Measurements from ENCODE around the gene SLC39A8.

The SLC39A8 gene

GRCh38 chr4:102321260-102321995 is 23.9 kb downstream of the SLC39A8 start:
- Histone ChIP-seq H3K9ac (ENCODE audit: low read depth in 1 of 2, low read length in 2 of 2) (no peak overlapping the region), H3K4me1 (ENCODE audit: control insufficient read depth in 2 of 2, insufficient read depth in 2 of 2, low read length in 2 of 2) (peaks cover 0 to 11% of the 10 kb centered on the region in 2 donors), H3K4me3 (ENCODE audit: low read length in 2 of 2) (no peak overlapping the region), H3K36me3 (ENCODE audit: control insufficient read depth in 2 of 2, insufficient read depth in 2 of 2, low read length in 2 of 2) (peaks cover 0 to 4% of the 10 kb centered on the region in 2 donors), H3K9me3 (ENCODE audit: control insufficient read depth in 2 of 2, low read length in 2 of 2) (no peaks in the 10 kb centered on the region), H3K27ac (ENCODE audit: low read depth in 2 of 2, low read length in 2 of 2) (no peak overlapping the region), H3K27me3 (ENCODE audit: control insufficient read depth in 2 of 2, insufficient read depth in 2 of 2, low read length in 2 of 2) (no peaks in the 10 kb centered on the region)

GRCh38 chr4:102319594-102319993 is 25.7 kb downstream of the SLC39A8 start:
- Histone ChIP-seq H3K27ac (ENCODE audit: low read depth in 2 of 2, low read length in 2 of 2) (no peak overlapping the region), H3K4me1 (ENCODE audit: control insufficient read depth in 2 of 2, insufficient read depth in 2 of 2, low read length in 2 of 2) (peaks cover 0 to 11% of the 10 kb centered on the region in 2 donors), H3K36me3 (ENCODE audit: control insufficient read depth in 2 of 2, insufficient read depth in 2 of 2, low read length in 2 of 2) (peaks cover 0 to 5% of the 10 kb centered on the region in 2 donors), H3K9me3 (ENCODE audit: control insufficient read depth in 2 of 2, low read length in 2 of 2) (no peaks in the 10 kb centered on the region), H3K4me3 (ENCODE audit: low read length in 2 of 2) (no peak overlapping the region), H3K27me3 (ENCODE audit: control insufficient read depth in 2 of 2, insufficient read depth in 2 of 2, low read length in 2 of 2) (no peaks in the 10 kb centered on the region), H3K9ac (ENCODE audit: low read depth in 1 of 2, low read length in 2 of 2) (no peak overlapping the region)

GRCh38 chr4:102318526-102318925 is 26.8 kb downstream of the SLC39A8 start:
- Histone ChIP-seq H3K27ac (ENCODE audit: low read depth in 2 of 2, low read length in 2 of 2) (no peak overlapping the region), H3K4me3 (ENCODE audit: low read length in 2 of 2) (no peak overlapping the region), H3K9ac (ENCODE audit: low read depth in 1 of 2, low read length in 2 of 2) (no peak overlapping the region), H3K36me3 (ENCODE audit: control insufficient read depth in 2 of 2, insufficient read depth in 2 of 2, low read length in 2 of 2) (peaks cover 0 to 10% of the 10 kb centered on the region in 2 donors), H3K27me3 (ENCODE audit: control insufficient read depth in 2 of 2, insufficient read depth in 2 of 2, low read length in 2 of 2) (no peaks in the 10 kb centered on the region), H3K4me1 (ENCODE audit: control insufficient read depth in 2 of 2, insufficient read depth in 2 of 2, low read length in 2 of 2) (peaks cover 0 to 11% of the 10 kb centered on the region in 2 donors), H3K9me3 (ENCODE audit: control insufficient read depth in 2 of 2, low read length in 2 of 2) (no peaks in the 10 kb centered on the region)

GRCh38 chr4:102318105-102318504 is 27.2 kb downstream of the SLC39A8 start:
- Histone ChIP-seq H3K9ac (ENCODE audit: low read depth in 1 of 2, low read length in 2 of 2) (no peak overlapping the region), H3K4me3 (ENCODE audit: low read length in 2 of 2) (no peak overlapping the region), H3K9me3 (ENCODE audit: control insufficient read depth in 2 of 2, low read length in 2 of 2) (no peaks in the 10 kb centered on the region), H3K27me3 (ENCODE audit: control insufficient read depth in 2 of 2, insufficient read depth in 2 of 2, low read length in 2 of 2) (no peaks in the 10 kb centered on the region), H3K27ac (ENCODE audit: low read depth in 2 of 2, low read length in 2 of 2) (no peak overlapping the region), H3K36me3 (ENCODE audit: control insufficient read depth in 2 of 2, insufficient read depth in 2 of 2, low read length in 2 of 2) (peaks cover 0 to 8% of the 10 kb centered on the region in 2 donors), H3K4me1 (ENCODE audit: control insufficient read depth in 2 of 2, insufficient read depth in 2 of 2, low read length in 2 of 2) (peaks cover 0 to 11% of the 10 kb centered on the region in 2 donors)

- no peaks in the 10 kb centered on the region for H3K9me3 ChIP-seq (ENCODE audit: control insufficient read depth in 2 of 2, low read length in 2 of 2)
- H3K4me3 ChIP-seq (ENCODE audit: low read length in 2 of 2), result no peak overlapping the region
- no peaks in the 10 kb centered on the region for H3K27me3 ChIP-seq (ENCODE audit: control insufficient read depth in 2 of 2, insufficient read depth in 2 of 2, low read length in 2 of 2)
- peaks cover 0 to 11% of the 10 kb centered on the region in 2 donors for H3K4me1 ChIP-seq (ENCODE audit: control insufficient read depth in 2 of 2, insufficient read depth in 2 of 2, low read length in 2 of 2)
- H3K9ac ChIP-seq (ENCODE audit: low read depth in 1 of 2, low read length in 2 of 2), result no peak overlapping the region
- H3K36me3 ChIP-seq (ENCODE audit: control insufficient read depth in 2 of 2, insufficient read depth in 2 of 2, low read length in 2 of 2), result peaks cover 0 to 6% of the 10 kb centered on the region in 2 donors
- no peak overlapping the region for H3K27ac ChIP-seq (ENCODE audit: low read depth in 2 of 2, low read length in 2 of 2)
Observed at GRCh38 chr4:102317459-102317858, 27.8 kb downstream of the SLC39A8 start.

GRCh38 chr4:102316585-102316984 is 28.7 kb downstream of the SLC39A8 start:
- Histone ChIP-seq H3K9me3 (ENCODE audit: control insufficient read depth in 2 of 2, low read length in 2 of 2) (no peaks in the 10 kb centered on the region), H3K36me3 (ENCODE audit: control insufficient read depth in 2 of 2, insufficient read depth in 2 of 2, low read length in 2 of 2) (peaks cover 0 to 6% of the 10 kb centered on the region in 2 donors), H3K27ac (ENCODE audit: low read depth in 2 of 2, low read length in 2 of 2) (no peak overlapping the region), H3K4me1 (ENCODE audit: control insufficient read depth in 2 of 2, insufficient read depth in 2 of 2, low read length in 2 of 2) (peaks cover 0 to 11% of the 10 kb centered on the region in 2 donors), H3K9ac (ENCODE audit: low read depth in 1 of 2, low read length in 2 of 2) (no peak overlapping the region), H3K27me3 (ENCODE audit: control insufficient read depth in 2 of 2, insufficient read depth in 2 of 2, low read length in 2 of 2) (no peaks in the 10 kb centered on the region), H3K4me3 (ENCODE audit: low read length in 2 of 2) (no peak overlapping the region)

GRCh38 chr4:102315532-102315931 is 29.8 kb downstream of the SLC39A8 start:
- peaks cover 0 to 11% of the 10 kb centered on the region in 2 donors for H3K4me1 ChIP-seq (ENCODE audit: control insufficient read depth in 2 of 2, insufficient read depth in 2 of 2, low read length in 2 of 2)
- peaks cover 0 to 6% of the 10 kb centered on the region in 2 donors for H3K36me3 ChIP-seq (ENCODE audit: control insufficient read depth in 2 of 2, insufficient read depth in 2 of 2, low read length in 2 of 2)
- no peak overlapping the region for H3K27ac ChIP-seq (ENCODE audit: low read depth in 2 of 2, low read length in 2 of 2)
- H3K4me3 ChIP-seq (ENCODE audit: low read length in 2 of 2), result no peak overlapping the region
- H3K9me3 ChIP-seq (ENCODE audit: control insufficient read depth in 2 of 2, low read length in 2 of 2), result no peaks in the 10 kb centered on the region
- H3K27me3 ChIP-seq (ENCODE audit: control insufficient read depth in 2 of 2, insufficient read depth in 2 of 2, low read length in 2 of 2), result no peaks in the 10 kb centered on the region
- H3K9ac ChIP-seq (ENCODE audit: low read depth in 1 of 2, low read length in 2 of 2), result no peak overlapping the region

GRCh38 chr4:102312417-102312816 is 32.9 kb downstream of the SLC39A8 start:
- Histone ChIP-seq H3K27ac (ENCODE audit: low read depth in 2 of 2, low read length in 2 of 2) (no peak overlapping the region), H3K27me3 (ENCODE audit: control insufficient read depth in 2 of 2, insufficient read depth in 2 of 2, low read length in 2 of 2) (no peaks in the 10 kb centered on the region), H3K36me3 (ENCODE audit: control insufficient read depth in 2 of 2, insufficient read depth in 2 of 2, low read length in 2 of 2) (peaks cover 0 to 18% of the 10 kb centered on the region in 2 donors), H3K4me3 (ENCODE audit: low read length in 2 of 2) (no peak overlapping the region), H3K9ac (ENCODE audit: low read depth in 1 of 2, low read length in 2 of 2) (no peak overlapping the region), H3K4me1 (ENCODE audit: control insufficient read depth in 2 of 2, insufficient read depth in 2 of 2, low read length in 2 of 2) (no peaks in the 10 kb centered on the region), H3K9me3 (ENCODE audit: control insufficient read depth in 2 of 2, low read length in 2 of 2) (no peaks in the 10 kb centered on the region)

- no peak overlapping the region for H3K4me3 ChIP-seq (ENCODE audit: low read length in 2 of 2)
- no peaks in the 10 kb centered on the region for H3K4me1 ChIP-seq (ENCODE audit: control insufficient read depth in 2 of 2, insufficient read depth in 2 of 2, low read length in 2 of 2)
- H3K9ac ChIP-seq (ENCODE audit: low read depth in 1 of 2, low read length in 2 of 2), result no peak overlapping the region
- H3K27ac ChIP-seq (ENCODE audit: low read depth in 2 of 2, low read length in 2 of 2), result no peak overlapping the region
- H3K36me3 ChIP-seq (ENCODE audit: control insufficient read depth in 2 of 2, insufficient read depth in 2 of 2, low read length in 2 of 2), result peaks cover 0 to 18% of the 10 kb centered on the region in 2 donors
- H3K27me3 ChIP-seq (ENCODE audit: control insufficient read depth in 2 of 2, insufficient read depth in 2 of 2, low read length in 2 of 2), result no peaks in the 10 kb centered on the region
- H3K9me3 ChIP-seq (ENCODE audit: control insufficient read depth in 2 of 2, low read length in 2 of 2), result no peaks in the 10 kb centered on the region
Observed at GRCh38 chr4:102311912-102312311, 33.4 kb downstream of the SLC39A8 start.

GRCh38 chr4:102311407-102311806 is 33.9 kb downstream of the SLC39A8 start:
- Histone ChIP-seq H3K9ac (ENCODE audit: low read depth in 1 of 2, low read length in 2 of 2) (no peak overlapping the region), H3K36me3 (ENCODE audit: control insufficient read depth in 2 of 2, insufficient read depth in 2 of 2, low read length in 2 of 2) (peaks cover 0 to 18% of the 10 kb centered on the region in 2 donors), H3K27me3 (ENCODE audit: control insufficient read depth in 2 of 2, insufficient read depth in 2 of 2, low read length in 2 of 2) (no peaks in the 10 kb centered on the region), H3K4me3 (ENCODE audit: low read length in 2 of 2) (no peak overlapping the region), H3K27ac (ENCODE audit: low read depth in 2 of 2, low read length in 2 of 2) (no peak overlapping the region), H3K4me1 (ENCODE audit: control insufficient read depth in 2 of 2, insufficient read depth in 2 of 2, low read length in 2 of 2) (no peaks in the 10 kb centered on the region), H3K9me3 (ENCODE audit: control insufficient read depth in 2 of 2, low read length in 2 of 2) (no peaks in the 10 kb centered on the region)

All from mucosa of rectum (tissue), 2 donors.